GM21723 (cell line): ENCODE data around the gene KIRREL1.

Source experiments
- ATAC-seq: cut with Tn5 transposase; IDR thresholded peaks from one replicate; pipeline ENCODE4 v1.9.1; 2021; ENCODE audit warnings: mild to moderate bottlenecking, moderate library complexity; ENCODE audit not compliant: unreplicated experiment

KIRREL1 gene

GRCh38 chr1:158062174-158062573 is 68.7 kb downstream of the KIRREL1 start:
- no peak for ATAC-seq

GRCh38 chr1:158067662-158068061 is 74.2 kb downstream of the KIRREL1 start:
- no peak for ATAC-seq

GRCh38 chr1:158068918-158069317 is 75.5 kb downstream of the KIRREL1 start:
- no peak for ATAC-seq

GRCh38 chr1:158071138-158071537 is 77.7 kb downstream of the KIRREL1 start:
- ATAC-seq: no peak

GRCh38 chr1:158075078-158075477 is 81.6 kb downstream of the KIRREL1 start:
- ATAC-seq: no peak

- no peak for ATAC-seq
Observed at GRCh38 chr1:158076441-158076840, 83.0 kb downstream of the KIRREL1 start.

- ATAC-seq: no peak
Observed at GRCh38 chr1:158077411-158078256, 84.2 kb downstream of the KIRREL1 start.

- no peak for ATAC-seq
Observed at GRCh38 chr1:158078569-158079080, 85.2 kb downstream of the KIRREL1 start.

GRCh38 chr1:158080066-158080465 is 86.6 kb downstream of the KIRREL1 start:
- ATAC-seq: no peak

- ATAC-seq: no peak
Observed at GRCh38 chr1:158084336-158084735, 90.9 kb downstream of the KIRREL1 start.

- ATAC-seq: no peak
Observed at GRCh38 chr1:158084747-158085146, 91.3 kb downstream of the KIRREL1 start.

GRCh38 chr1:158087320-158087927 is 94.0 kb downstream of the KIRREL1 start:
- ATAC-seq: no peak

- no peak for ATAC-seq
Observed at GRCh38 chr1:158089476-158089875, 96.0 kb downstream of the KIRREL1 start.

GRCh38 chr1:158089925-158090637 is 96.6 kb downstream of the KIRREL1 start:
- no peak for ATAC-seq

- ATAC-seq: no peak
Observed at GRCh38 chr1:158093376-158093775, 99.9 kb downstream of the KIRREL1 start.

GRCh38 chr1:158094571-158094970 is 101.1 kb downstream of the KIRREL1 start:
- no peak for ATAC-seq

- ATAC-seq: no peak
Observed at GRCh38 chr1:158095737-158096335, 102.4 kb downstream of the KIRREL1 start.

GRCh38 chr1:158098256-158098655 is 104.8 kb downstream of the KIRREL1 start:
- ATAC-seq: no peak

GRCh38 chr1:158099185-158099584 is 105.7 kb downstream of the KIRREL1 start:
- no peak for ATAC-seq

GRCh38 chr1:158100498-158100897 is 107.1 kb downstream of the KIRREL1 start:
- ATAC-seq: no peak

GRCh38 chr1:158101455-158101854 is 108.0 kb downstream of the KIRREL1 start:
- ATAC-seq: no peak
